Cardiac muscle cell (in vitro differentiated cells and primary cell): Measurements from ENCODE around the gene LAMP1. TPM values are rescaled to one million over a fixed set of nuclear protein-coding genes. Genes with fewer than 3 reads are reported as not detected.

Experiments
- DNase-seq, 2 donors: peaks; one replicate each; pipeline versions ENCODE4 v3.0.0 to v3.0.0-alpha.2; 2010 to 2017; ENCODE audit warnings: low read depth in 1 of 2, low spot score in 1 of 2
- H3K27ac ChIP-seq: fragments of 200-600 bp; sonication (generic); 2 replicates; pipeline ENCODE4 v1.5.1; 2016
- H3K27me3 ChIP-seq: fragments of 200-600 bp; sonication (generic); 2 replicates; pipeline ENCODE4 v1.6.0; 2016; ENCODE audit warnings: control low read depth
- H3K36me3 ChIP-seq: fragments of 200-600 bp; sonication (generic); 2 replicates; pipeline ENCODE4 v1.5.1; 2016; ENCODE audit warnings: control low read depth
- H3K4me1 ChIP-seq: fragments of 200-600 bp; sonication (generic); 2 replicates; pipeline ENCODE4 v1.8.1; 2017; ENCODE audit warnings: low read depth, mild to moderate bottlenecking, mixed run types
- H3K4me3 ChIP-seq: fragments of 200-600 bp; sonication (generic); 2 replicates; pipeline ENCODE4 v1.5.1; 2016; ENCODE audit warnings: mild to moderate bottlenecking
- H3K9me3 ChIP-seq: fragments of 200-600 bp; sonication (generic); 2 replicates; pipeline ENCODE4 v1.5.1; 2017; ENCODE audit warnings: low read depth, mild to moderate bottlenecking, control low read depth
- CTCF ChIP-seq: IDR thresholded peaks from 2 replicates; pipeline ENCODE4 v1.5.1; 2012; ENCODE audit warnings: low read depth, mild to moderate bottlenecking, low read length
- polyA plus RNA-seq: library from polyadenylated mRNA; unstranded; fragments of >200 nt; fragmentation: Nextera tagmentation; extraction: Ambion mirVana; gene quantifications from 2 replicates; pipeline ENCODE4 v1.2.1, GENCODE V29; 2016
- total RNA-seq: library from RNA; depleted of rRNA; stranded (reverse); fragments of >200 nt; gene quantifications from 2 replicates; pipeline ENCODE4 v1.2.3, GENCODE V29; 2016

Gene LAMP1
- total and polyA plus RNA-seq, 2 experiments from 2014 or later = 43.8 to 83.7 TPM

DNA sequence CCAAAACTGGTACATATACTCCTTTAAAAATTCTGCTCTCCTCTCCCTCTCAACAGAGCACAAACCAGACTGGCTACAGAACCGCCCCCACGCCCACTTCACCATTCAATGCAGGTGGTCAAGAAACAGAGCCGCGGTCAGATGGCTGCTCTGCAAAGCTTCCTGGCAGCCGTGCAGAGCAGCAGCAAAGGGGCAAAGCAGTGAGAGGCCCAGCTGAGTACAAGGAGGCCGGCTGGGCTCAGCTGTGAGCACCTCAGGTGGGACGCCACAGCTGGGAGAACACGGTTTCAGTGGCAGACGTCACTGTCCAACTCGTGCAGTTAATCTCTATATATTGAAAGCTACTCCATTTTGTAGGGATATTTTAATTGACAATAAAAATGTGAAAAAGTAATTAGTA is 58.6 kb downstream of the LAMP1 start:
- no peaks in the 10 kb centered on the region for H3K27me3 ChIP-seq
- H3K27ac ChIP-seq = no peak overlapping the region
- H3K4me1 ChIP-seq = no peaks in the 10 kb centered on the region
- no peak for DNase-seq
- no peak for TF ChIP-seq CTCF
- no peak overlapping the region for H3K4me3 ChIP-seq
- no peaks in the 10 kb centered on the region for H3K36me3 ChIP-seq
- H3K9me3 ChIP-seq = no peaks in the 10 kb centered on the region

- no peak for DNase-seq
- Histone ChIP-seq H3K27me3 (no peaks in the 10 kb centered on the region), H3K4me1 (no peaks in the 10 kb centered on the region), H3K4me3 (no peak overlapping the region), H3K27ac (no peak overlapping the region), H3K36me3 (no peaks in the 10 kb centered on the region), H3K9me3 (no peaks in the 10 kb centered on the region)
- no peak for TF ChIP-seq CTCF
Observed at GRCh38 chr13:113356596-113356995, 59.6 kb downstream of the LAMP1 start.

GRCh38 chr13:113357529-113357928 is 60.5 kb downstream of the LAMP1 start:
- H3K27ac ChIP-seq = no peak overlapping the region
- peak in 1 of 2 donors; percentile 3 for DNase-seq
- no peaks in the 10 kb centered on the region for H3K36me3 ChIP-seq
- no peak overlapping the region for H3K4me3 ChIP-seq
- no peaks in the 10 kb centered on the region for H3K4me1 ChIP-seq
- H3K27me3 ChIP-seq = no peaks in the 10 kb centered on the region
- H3K9me3 ChIP-seq = no peaks in the 10 kb centered on the region
- TF ChIP-seq CTCF = no peak

DNA sequence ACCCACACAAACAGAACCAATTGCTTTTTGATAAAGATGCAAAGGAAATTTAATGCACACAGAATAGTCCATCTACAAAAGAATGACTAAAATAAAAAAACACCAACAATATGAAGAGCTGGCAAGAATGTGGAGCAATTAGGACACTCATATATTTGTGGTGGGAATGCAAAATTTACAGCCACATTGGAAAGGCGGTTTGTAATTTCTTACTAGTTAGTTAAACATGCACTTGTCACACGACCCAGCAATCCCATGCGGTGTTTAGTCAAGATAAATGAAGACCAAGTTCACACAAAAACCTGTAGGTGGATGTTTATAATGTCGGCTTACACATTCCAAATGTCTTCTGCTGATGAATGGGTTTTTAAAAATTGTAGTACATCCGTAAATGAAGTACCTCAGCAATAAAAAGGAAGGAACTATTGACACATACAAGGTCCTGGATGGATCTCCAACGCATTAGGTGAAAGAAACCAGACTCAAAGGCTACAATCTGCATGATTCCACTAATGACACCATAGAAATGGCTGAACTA is 61.7 kb downstream of the LAMP1 start:
- no peaks in the 10 kb centered on the region for H3K36me3 ChIP-seq
- no peak for TF ChIP-seq CTCF
- H3K4me3 ChIP-seq = no peak overlapping the region
- H3K27ac ChIP-seq = no peak overlapping the region
- DNase-seq = no peak
- H3K4me1 ChIP-seq = no peaks in the 10 kb centered on the region
- H3K27me3 ChIP-seq = no peaks in the 10 kb centered on the region
- no peaks in the 10 kb centered on the region for H3K9me3 ChIP-seq

DNA sequence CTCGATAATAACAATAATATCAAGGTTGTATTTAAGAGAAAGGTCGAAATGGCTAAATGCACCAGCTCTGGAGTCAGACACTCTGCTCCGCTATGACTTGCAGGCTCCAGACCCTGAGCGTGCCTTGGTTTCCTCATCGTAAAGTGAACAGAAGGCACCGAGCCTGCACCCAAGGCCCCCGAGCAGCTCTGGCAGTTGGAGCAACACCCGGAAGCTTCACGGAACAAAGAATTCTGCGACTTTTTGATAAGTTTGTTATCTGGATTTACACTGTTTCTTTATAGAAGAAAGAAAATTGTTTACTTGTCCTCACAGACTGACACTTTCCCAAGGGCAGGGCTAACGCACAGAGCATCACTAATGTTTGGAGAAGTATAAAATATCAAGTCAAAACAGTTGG is 62.5 kb downstream of the LAMP1 start:
- Histone ChIP-seq H3K27me3 (no peaks in the 10 kb centered on the region), H3K4me1 (no peaks in the 10 kb centered on the region), H3K4me3 (no peak overlapping the region), H3K27ac (no peak overlapping the region), H3K9me3 (no peaks in the 10 kb centered on the region), H3K36me3 (no peaks in the 10 kb centered on the region)
- TF ChIP-seq CTCF = no peak
- no peak for DNase-seq

DNA sequence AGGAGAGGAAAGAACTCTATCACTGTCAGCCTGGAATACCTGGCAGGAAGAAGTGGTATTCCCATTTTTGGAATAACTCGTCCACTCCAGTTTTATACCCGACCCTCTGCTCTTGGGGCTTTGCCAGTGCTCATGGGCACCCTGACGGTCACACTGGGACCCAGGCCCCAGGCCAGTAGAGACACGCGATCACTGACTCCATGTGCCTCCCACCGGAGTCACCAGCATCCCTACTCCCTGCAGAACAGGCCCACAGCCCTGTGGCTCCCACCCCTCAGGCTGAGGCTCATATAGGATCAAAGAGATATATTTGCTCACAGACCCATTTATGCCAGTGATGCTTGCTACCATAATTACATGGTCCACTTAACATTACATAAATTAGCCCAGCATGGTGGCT is 63.4 kb downstream of the LAMP1 start:
- Histone ChIP-seq H3K27ac (no peak overlapping the region), H3K27me3 (no peaks in the 10 kb centered on the region), H3K36me3 (no peaks in the 10 kb centered on the region), H3K9me3 (no peaks in the 10 kb centered on the region), H3K4me3 (no peak overlapping the region), H3K4me1 (no peaks in the 10 kb centered on the region)
- DNase-seq = no peak
- no peak for TF ChIP-seq CTCF
